BLaER1 treated with 17β-estradiol and CSF1 and Interleukin-3, amounts not matched to agents 10 nM and 100 nM (cell line): ENCODE results near the gene GARNL3.

ENCODE experiments used
- H3K27ac ChIP-seq, 11 experiments: shearing (Covaris generic); formaldehyde crosslinking; 2 replicates each; pipeline ENCODE4 v1.8.1; 2022
- H3K27me3 ChIP-seq, 11 experiments: shearing (Covaris generic); formaldehyde crosslinking; 2 replicates each; pipeline ENCODE4 v1.8.1; 2022
- H3K36me3 ChIP-seq, 11 experiments: shearing (Covaris generic); formaldehyde crosslinking; 2 replicates each; pipeline ENCODE4 v1.8.1; 2022
- H3K4me1 ChIP-seq, 10 experiments: shearing (Covaris generic); formaldehyde crosslinking; 2 replicates each; pipeline ENCODE4 v1.8.1; 2022
- H3K4me2 ChIP-seq, 11 experiments: shearing (Covaris generic); formaldehyde crosslinking; 2 replicates each; pipeline ENCODE4 v1.8.1; 2022
- H3K4me3 ChIP-seq, 10 experiments: shearing (Covaris generic); formaldehyde crosslinking; 2 replicates each; pipeline ENCODE4 v1.8.1; 2022
- H3K9ac ChIP-seq, 11 experiments: shearing (Covaris generic); formaldehyde crosslinking; 2 replicates each; pipeline ENCODE4 v1.8.1; 2022
- H3K9me3 ChIP-seq, 11 experiments: shearing (Covaris generic); formaldehyde crosslinking; replicated peaks in 1 of 11; 2 replicates each; pipeline ENCODE4 v1.8.1; 2022
- H4K20me1 ChIP-seq, 11 experiments: shearing (Covaris generic); formaldehyde crosslinking; 2 replicates each; pipeline ENCODE4 v1.8.1; 2022
- Cebpa-rat ChIP-seq, 11 experiments: shearing (Covaris generic); IDR thresholded peaks; 2 replicates each; pipeline ENCODE4 v1.8.1; 2022

The GARNL3 gene

GRCh38 chr9:127263664-127264063 is 910 bp upstream of the GARNL3 start:
- no peak overlapping the region for H3K9ac ChIP-seq
- peaks cover 0 to 3% (median 0%) of the 10 kb centered on the region in 11 experiments; a peak in 1 of 22 replicates for H4K20me1 ChIP-seq
- H3K4me1 ChIP-seq: no peaks in the 10 kb centered on the region
- H3K9me3 ChIP-seq: no peaks in the 10 kb centered on the region; a peak in 1 of 22 replicates
- TF ChIP-seq Cebpa-rat (IDR thresholded peaks at IDR 0.05): no peak
- H3K27ac ChIP-seq: no peak overlapping the region
- H3K27me3 ChIP-seq: no peaks in the 10 kb centered on the region
- no peak overlapping the region for H3K4me2 ChIP-seq
- H3K36me3 ChIP-seq: no peaks in the 10 kb centered on the region; a peak in 1 of 22 replicates
- no peak overlapping the region for H3K4me3 ChIP-seq

- Histone ChIP-seq H3K4me2 (no peak overlapping the region), H3K4me3 (no peak overlapping the region), H3K4me1 (no peaks in the 10 kb centered on the region), H3K9me3 (no peaks in the 10 kb centered on the region; a peak in 1 of 22 replicates), H3K27me3 (no peaks in the 10 kb centered on the region), H3K9ac (no peak overlapping the region), H4K20me1 (peaks cover 0 to 3% (median 0%) of the 10 kb centered on the region in 11 experiments; a peak in 1 of 22 replicates), H3K36me3 (no peaks in the 10 kb centered on the region; a peak in 1 of 22 replicates), H3K27ac (no peak overlapping the region)
- no peak for TF ChIP-seq Cebpa-rat (IDR thresholded peaks at IDR 0.05)
These were observed 3.4 kb downstream of the GARNL3 start for GRCh38 chr9:127267793-127268525.

GRCh38 chr9:127269449-127269848 is 4.9 kb downstream of the GARNL3 start:
- TF ChIP-seq Cebpa-rat (IDR thresholded peaks at IDR 0.05): no peak
- Histone ChIP-seq H4K20me1 (peaks cover 0 to 3% (median 0%) of the 10 kb centered on the region in 11 experiments; a peak in 1 of 22 replicates), H3K36me3 (no peaks in the 10 kb centered on the region; a peak in 1 of 22 replicates), H3K27ac (no peak overlapping the region), H3K4me2 (no peak overlapping the region), H3K4me1 (no peaks in the 10 kb centered on the region), H3K9ac (no peak overlapping the region), H3K9me3 (no peaks in the 10 kb centered on the region; a peak in 1 of 22 replicates), H3K27me3 (no peaks in the 10 kb centered on the region), H3K4me3 (no peak overlapping the region)

- no peaks in the 10 kb centered on the region for H3K27me3 ChIP-seq
- no peak overlapping the region for H3K4me3 ChIP-seq
- no peak overlapping the region for H3K4me2 ChIP-seq
- TF ChIP-seq Cebpa-rat (IDR thresholded peaks at IDR 0.05): no peak
- no peak overlapping the region for H3K27ac ChIP-seq
- no peak overlapping the region for H3K9ac ChIP-seq
- peaks cover 0 to 2% (median 0%) of the 10 kb centered on the region in 11 experiments; a peak in 2 of 22 replicates for H3K9me3 ChIP-seq
- peaks cover 0 to 26% (median 11%) of the 10 kb centered on the region in 10 experiments; a peak in 12 of 20 replicates for H3K4me1 ChIP-seq
- no peaks in the 10 kb centered on the region for H3K36me3 ChIP-seq
- no peaks in the 10 kb centered on the region for H4K20me1 ChIP-seq
These were observed 8.8 kb downstream of the GARNL3 start for GRCh38 chr9:127273326-127273725.

- Histone ChIP-seq H3K9ac (no peak overlapping the region), H3K4me2 (peak overlapping the region in 7 of 11 experiments; percentile 12 to 63 (median 40); a peak in 13 of 22 replicates), H3K9me3 (peaks cover 0 to 6% (median 0%) of the 10 kb centered on the region in 11 experiments; a peak in 1 of 22 replicates), H3K27ac (peak overlapping the region in 2 of 11 experiments; percentile 3 to 22; a peak in 3 of 22 replicates), H3K4me3 (no peak overlapping the region), H4K20me1 (no peaks in the 10 kb centered on the region), H3K36me3 (no peaks in the 10 kb centered on the region), H3K27me3 (no peaks in the 10 kb centered on the region), H3K4me1 (peaks cover 0 to 26% (median 11%) of the 10 kb centered on the region in 10 experiments; a peak in 12 of 20 replicates)
- no peak for TF ChIP-seq Cebpa-rat (IDR thresholded peaks at IDR 0.05)
These were observed 12.5 kb downstream of the GARNL3 start for GRCh38 chr9:127277099-127277498.

- Histone ChIP-seq H3K27ac (no peak overlapping the region; a peak in 1 of 22 replicates), H3K27me3 (no peaks in the 10 kb centered on the region), H3K36me3 (no peaks in the 10 kb centered on the region), H3K4me2 (peak overlapping the region in 5 of 11 experiments; percentile 34 to 63 (median 49); a peak in 8 of 22 replicates), H3K9ac (no peak overlapping the region), H4K20me1 (no peaks in the 10 kb centered on the region), H3K9me3 (peaks cover 0 to 6% (median 0%) of the 10 kb centered on the region in 11 experiments; a peak in 1 of 22 replicates), H3K4me3 (no peak overlapping the region), H3K4me1 (peaks cover 0 to 32% (median 11%) of the 10 kb centered on the region in 10 experiments; a peak in 12 of 20 replicates)
- no peak for TF ChIP-seq Cebpa-rat (IDR thresholded peaks at IDR 0.05)
These were observed 13.2 kb downstream of the GARNL3 start for GRCh38 chr9:127277770-127278169.

GRCh38 chr9:127278372-127278771 is 13.8 kb downstream of the GARNL3 start:
- H3K9ac ChIP-seq: no peak overlapping the region
- no peak overlapping the region for H3K27ac ChIP-seq
- H3K27me3 ChIP-seq: no peaks in the 10 kb centered on the region
- no peaks in the 10 kb centered on the region for H4K20me1 ChIP-seq
- no peak overlapping the region for H3K4me2 ChIP-seq
- H3K4me1 ChIP-seq: peaks cover 0 to 34% (median 11%) of the 10 kb centered on the region in 10 experiments; a peak in 12 of 20 replicates
- H3K4me3 ChIP-seq: no peak overlapping the region
- peaks cover 0 to 6% (median 0%) of the 10 kb centered on the region in 11 experiments; a peak in 1 of 22 replicates for H3K9me3 ChIP-seq
- no peak for TF ChIP-seq Cebpa-rat (IDR thresholded peaks at IDR 0.05)
- no peaks in the 10 kb centered on the region for H3K36me3 ChIP-seq

GRCh38 chr9:127279717-127280285 is 15.2 kb downstream of the GARNL3 start:
- no peak for TF ChIP-seq Cebpa-rat (IDR thresholded peaks at IDR 0.05)
- Histone ChIP-seq H3K9me3 (peaks cover 0 to 6% (median 0%) of the 10 kb centered on the region in 11 experiments; a peak in 1 of 22 replicates), H3K27me3 (no peaks in the 10 kb centered on the region), H3K27ac (no peak overlapping the region), H4K20me1 (no peaks in the 10 kb centered on the region), H3K4me3 (no peak overlapping the region), H3K9ac (no peak overlapping the region), H3K36me3 (no peaks in the 10 kb centered on the region), H3K4me2 (no peak overlapping the region), H3K4me1 (peaks cover 0 to 34% (median 11%) of the 10 kb centered on the region in 10 experiments; a peak in 12 of 20 replicates)
